Measurements from ENCODE around the gene SHC1.

DNA sequence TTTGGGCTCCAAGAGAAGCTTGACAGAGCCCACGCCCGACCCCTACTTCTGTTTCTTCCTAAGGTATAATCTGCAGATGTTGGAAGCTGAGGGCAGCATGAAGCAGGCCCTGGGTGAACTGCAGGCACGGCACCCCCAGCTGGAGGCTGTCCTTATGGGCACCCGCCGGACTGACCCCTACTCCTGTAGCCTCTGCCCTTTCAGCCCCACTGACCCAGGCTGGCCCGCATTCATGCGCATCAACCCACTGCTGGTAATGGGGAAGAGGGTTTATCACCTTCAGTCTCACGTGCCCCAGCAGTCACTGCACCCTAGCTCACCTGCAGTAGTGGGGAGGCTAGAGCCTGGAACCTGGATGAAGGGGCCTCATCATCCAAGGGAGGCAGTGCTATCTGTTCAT is 19.7 kb upstream of the SHC1 start:
- TF ChIP-seq, protein P1, sequence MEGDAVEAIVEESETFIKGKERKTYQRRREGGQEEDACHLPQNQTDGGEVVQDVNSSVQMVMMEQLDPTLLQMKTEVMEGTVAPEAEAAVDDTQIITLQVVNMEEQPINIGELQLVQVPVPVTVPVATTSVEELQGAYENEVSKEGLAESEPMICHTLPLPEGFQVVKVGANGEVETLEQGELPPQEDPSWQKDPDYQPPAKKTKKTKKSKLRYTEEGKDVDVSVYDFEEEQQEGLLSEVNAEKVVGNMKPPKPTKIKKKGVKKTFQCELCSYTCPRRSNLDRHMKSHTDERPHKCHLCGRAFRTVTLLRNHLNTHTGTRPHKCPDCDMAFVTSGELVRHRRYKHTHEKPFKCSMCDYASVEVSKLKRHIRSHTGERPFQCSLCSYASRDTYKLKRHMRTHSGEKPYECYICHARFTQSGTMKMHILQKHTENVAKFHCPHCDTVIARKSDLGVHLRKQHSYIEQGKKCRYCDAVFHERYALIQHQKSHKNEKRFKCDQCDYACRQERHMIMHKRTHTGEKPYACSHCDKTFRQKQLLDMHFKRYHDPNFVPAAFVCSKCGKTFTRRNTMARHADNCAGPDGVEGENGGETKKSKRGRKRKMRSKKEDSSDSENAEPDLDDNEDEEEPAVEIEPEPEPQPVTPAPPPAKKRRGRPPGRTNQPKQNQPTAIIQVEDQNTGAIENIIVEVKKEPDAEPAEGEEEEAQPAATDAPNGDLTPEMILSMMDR (conservative IDR thresholded peaks at IDR 0.05 in 1 of 2, IDR thresholded peaks at IDR 0.05 in 1 of 2; ENCODE audit: extremely low read depth in 1 of 2, insufficient read depth in 1 of 2, low read depth in 1 of 2, low read length in 2 of 2) = no peak
- no peak for TF ChIP-seq EZH2 (IDR thresholded peaks at IDR 0.05; ENCODE audit: borderline replicate concordance, low read length)

Measured in mammary epithelial cell (primary cell).